ENCODE data around the gene ZFHX3. TPM values are rescaled to one million over a fixed set of nuclear protein-coding genes. Genes with fewer than 3 reads are reported as not detected.

ZFHX3 gene
- total and polyA plus RNA-seq, 2 of the 8 experiments (the other 6 are each of a cell fraction or from before 2014, with no cell fraction given) = 0.08 to 0.99 TPM

DNA sequence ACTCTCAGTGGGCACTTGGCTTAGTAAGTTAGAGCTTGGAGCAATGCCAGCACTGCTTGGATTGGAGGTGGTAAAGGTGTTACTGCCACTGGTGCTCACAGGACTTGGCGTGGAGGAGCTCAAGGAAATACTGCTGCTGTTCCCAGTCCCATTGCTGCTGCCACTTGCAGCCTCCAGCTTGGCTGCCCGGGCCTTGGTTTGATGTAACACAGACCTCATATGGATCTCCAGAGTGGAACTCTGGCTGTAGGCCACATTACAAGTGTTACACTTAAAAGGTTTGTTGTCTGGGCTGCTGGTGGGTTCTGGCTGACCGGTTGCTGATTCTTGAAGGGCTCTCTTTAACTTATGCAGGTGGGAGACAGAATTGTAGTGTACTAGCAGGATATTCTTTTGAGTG, 250.3 kb downstream of the ZFHX3 start:
- no peaks in the 10 kb centered on the region for H4K20me1 ChIP-seq (replicated peaks in 1 of 2; ENCODE audit: control insufficient read depth in 1 of 2, insufficient read depth in 2 of 2, low read length in 2 of 2)
- H3K27me3 ChIP-seq (replicated peaks in 1 of 4; ENCODE audit: control insufficient read depth in 3 of 4, extremely low read depth in 1 of 4, insufficient read depth in 3 of 4, low read length in 3 of 4) = no peaks in the 10 kb centered on the region
- H2BK5ac ChIP-seq (ENCODE audit: low read depth, low read length) = no peak overlapping the region
- no peak overlapping the region for H3K23ac ChIP-seq (ENCODE audit: insufficient read length)
- H3K9ac ChIP-seq (replicated peaks in 1 of 4; ENCODE audit: extremely low read depth in 1 of 4, low read depth in 3 of 4, low read length in 3 of 4) = no peak overlapping the region
- FAIRE-seq (no peak), DNase-seq (ENCODE audit: low read depth in 1 of 2, low spot score in 2 of 2) (no peak)
- H2BK120ac ChIP-seq (replicated peaks; ENCODE audit: low read depth, low read length) = no peak overlapping the region
- no peak overlapping the region for H3K27ac ChIP-seq (ENCODE audit: low read depth, low read length)
- no peak overlapping the region for H2BK12ac ChIP-seq (ENCODE audit: low read depth, low read length)
- no peak overlapping the region for H2BK20ac ChIP-seq (ENCODE audit: low read length)
- H3K9me3 ChIP-seq (ENCODE audit: insufficient read depth in 2 of 2, low read depth in 1 of 2, low read length in 1 of 2) = no peaks in the 10 kb centered on the region; a peak in 1 of 4 replicates
- no peak overlapping the region for H4K8ac ChIP-seq (ENCODE audit: extremely low read depth, insufficient read depth, low read length)
- H4K5ac ChIP-seq (ENCODE audit: insufficient read length, low read depth, low read length) = no peak overlapping the region
- TF ChIP-seq CTBP2 (IDR thresholded peaks at IDR 0.05; ENCODE audit: borderline replicate concordance, insufficient read depth, insufficient read length, low read length) (no peak), PHF8 (conservative IDR thresholded peaks at IDR 0.05; ENCODE audit: low read depth, low read length) (no peak), TAF7 (optimal IDR thresholded peaks at IDR 0.05; ENCODE audit: borderline replicate concordance, low read depth, low read length) (no peak), ZNF274 (IDR thresholded peaks at IDR 0.05; ENCODE audit: borderline replicate concordance, extremely low read depth, low read length) (no peak), KDM1A (IDR thresholded peaks at IDR 0.05; ENCODE audit: borderline replicate concordance, low read length) (no peak), JUND (IDR thresholded peaks at IDR 0.05; ENCODE audit: low read length) (no peak), GTF2F1 (IDR thresholded peaks at IDR 0.05; ENCODE audit: borderline replicate concordance, low read depth, low read length) (no peak), CEBPB (IDR thresholded peaks at IDR 0.05; ENCODE audit: low read depth, low read length) (no peak), TBP (IDR thresholded peaks at IDR 0.05; ENCODE audit: low read depth, low read length) (no peak), CBX5 (IDR thresholded peaks at IDR 0.05; ENCODE audit: low read depth, low read length) (no peak), YY1 (IDR thresholded peaks at IDR 0.05; ENCODE audit: low read depth, low read length) (no peak), MAFK (IDR thresholded peaks at IDR 0.05; ENCODE audit: low read depth, low read length) (no peak)
- no peak overlapping the region for H3K4me3 ChIP-seq (ENCODE audit: extremely low read depth in 1 of 4, insufficient read depth in 2 of 4, low read depth in 3 of 4, low read length in 4 of 4)
- H3K4ac ChIP-seq (replicated peaks; ENCODE audit: insufficient read length, low read depth, low read length) = no peak overlapping the region
- no peak overlapping the region for H3K18ac ChIP-seq (ENCODE audit: extremely low read depth, low read length)
- ChIA-PET CTCF (ENCODE audit: partially characterized antibody) (interaction anchor here (0.5 to 1.8 kb wide), 4 partner anchors 20 to 748 kb away, joined by 3 to 6 read pairs (median 3); no protein-coding TSS in a partner anchor), POLR2A (ENCODE audit: partially characterized antibody) (interaction anchor here (0.9 kb wide), 1 partner anchor 20 kb away, joined by 3 read pairs; no protein-coding TSS in a partner anchor)
- H3K4me1 ChIP-seq (replicated peaks in 1 of 4; ENCODE audit: control insufficient read depth in 3 of 4, insufficient read depth in 4 of 4, low read length in 3 of 4) = no peaks in the 10 kb centered on the region
- H3K23me2 ChIP-seq (ENCODE audit: low read depth, low read length) = no peaks in the 10 kb centered on the region
- H4K91ac ChIP-seq (replicated peaks; ENCODE audit: insufficient read length, low read length) = no peak overlapping the region
- H2AK5ac ChIP-seq (ENCODE audit: low read depth, low read length) = no peak overlapping the region
- H3K4me2 ChIP-seq (ENCODE audit: insufficient read depth in 1 of 2, low read depth in 2 of 2, low read length in 2 of 2) = no peak overlapping the region
- no peaks in the 10 kb centered on the region for H3K79me2 ChIP-seq (ENCODE audit: control insufficient read depth in 1 of 2, insufficient read depth in 2 of 2, low read length in 2 of 2)
- H2BK15ac ChIP-seq (ENCODE audit: low read length) = no peak overlapping the region
- H3K79me1 ChIP-seq (ENCODE audit: low read depth, low read length) = no peaks in the 10 kb centered on the region
- H3K56ac ChIP-seq (replicated peaks; ENCODE audit: insufficient read length, low read depth, low read length) = no peak overlapping the region
- no peak overlapping the region for H3K14ac ChIP-seq (ENCODE audit: insufficient read length)
- WGBS, 2 experiments (ENCODE audit: extremely low coverage in 1 of 2, insufficient coverage in 1 of 2, insufficient read length in 1 of 2, insufficient replicate concordance in 2 of 2, low coverage in 1 of 2, low lambda C conversion rate in 2 of 2, missing lambda C conversion rate in 1 of 2) = 93% methylated on average over 3 of the region's 3 CpGs; no CpG with 5 or more reads in 1 of the 2 experiments
- no peaks in the 10 kb centered on the region for H3K36me3 ChIP-seq (ENCODE audit: control insufficient read depth in 2 of 4, insufficient read depth in 4 of 4, low read length in 3 of 4)
- no peak overlapping the region for H2AFZ ChIP-seq (ENCODE audit: low read length)
